Cardiac muscle cell (in vitro differentiated cells and primary cell): ENCODE results near the gene TMEM81. TPM values are rescaled to one million over a fixed set of nuclear protein-coding genes. Genes with fewer than 3 reads are reported as not detected.

Experiments used
- DNase-seq, 2 donors: peaks; one replicate each; pipeline versions ENCODE4 v3.0.0 to v3.0.0-alpha.2; 2010 to 2017; ENCODE audit warnings: low read depth in 1 of 2, low spot score in 1 of 2
- H3K27ac ChIP-seq: fragments of 200-600 bp; sonication (generic); 2 replicates; pipeline ENCODE4 v1.5.1; 2016
- H3K27me3 ChIP-seq: fragments of 200-600 bp; sonication (generic); 2 replicates; pipeline ENCODE4 v1.6.0; 2016; ENCODE audit warnings: control low read depth
- H3K36me3 ChIP-seq: fragments of 200-600 bp; sonication (generic); 2 replicates; pipeline ENCODE4 v1.5.1; 2016; ENCODE audit warnings: control low read depth
- H3K4me1 ChIP-seq: fragments of 200-600 bp; sonication (generic); 2 replicates; pipeline ENCODE4 v1.8.1; 2017; ENCODE audit warnings: low read depth, mild to moderate bottlenecking, mixed run types
- H3K4me3 ChIP-seq: fragments of 200-600 bp; sonication (generic); 2 replicates; pipeline ENCODE4 v1.5.1; 2016; ENCODE audit warnings: mild to moderate bottlenecking
- H3K9me3 ChIP-seq: fragments of 200-600 bp; sonication (generic); 2 replicates; pipeline ENCODE4 v1.5.1; 2017; ENCODE audit warnings: low read depth, mild to moderate bottlenecking, control low read depth
- polyA plus RNA-seq: library from polyadenylated mRNA; unstranded; fragments of >200 nt; fragmentation: Nextera tagmentation; extraction: Ambion mirVana; gene quantifications from 2 replicates; pipeline ENCODE4 v1.2.1, GENCODE V29; 2016
- total RNA-seq: library from RNA; depleted of rRNA; stranded (reverse); fragments of >200 nt; gene quantifications from 2 replicates; pipeline ENCODE4 v1.2.3, GENCODE V29; 2016
- TF ChIP-seq, protein P1 (sequence below): IDR thresholded peaks from 2 replicates; pipeline ENCODE4 v1.5.1; 2012; ENCODE audit warnings: low read depth, mild to moderate bottlenecking, low read length

Gene TMEM81
- total and polyA plus RNA-seq, 2 experiments from 2014 or later, result 1.1 to 2.1 TPM

DNA sequence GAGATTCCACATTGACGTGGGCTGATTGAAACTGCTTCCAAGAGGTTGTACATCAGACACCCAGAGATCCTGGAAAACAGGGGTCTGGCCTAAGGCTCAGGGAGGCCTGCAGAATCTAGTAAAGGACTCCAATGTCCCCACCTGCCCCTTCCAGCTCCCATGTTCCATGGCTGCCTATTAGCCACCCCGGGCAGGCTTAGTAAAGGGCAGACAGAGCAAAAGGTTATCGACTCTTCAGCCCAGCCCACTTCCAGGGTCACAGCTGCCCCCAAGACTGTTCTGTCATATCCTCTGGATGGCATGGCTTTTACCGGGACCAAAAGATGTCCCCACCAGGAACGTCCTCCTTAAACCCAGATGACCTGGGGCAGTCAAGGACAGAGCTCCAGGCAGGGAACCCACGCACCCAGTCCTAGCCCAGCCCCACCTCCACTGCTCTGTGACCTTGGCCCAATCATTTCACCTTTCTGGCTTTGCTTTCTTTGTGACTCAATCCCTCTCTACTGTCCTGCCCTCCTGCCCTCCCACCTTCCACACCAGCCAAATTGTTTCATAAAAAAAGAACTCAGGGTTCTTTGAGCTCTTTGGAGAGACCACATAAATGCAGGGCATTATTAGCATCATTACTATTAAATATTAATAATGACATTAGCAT is 46.0 kb downstream of the TMEM81 start:
- DNase-seq, result no peak
- Histone ChIP-seq H3K4me1 (no peaks in the 10 kb centered on the region), H3K36me3 (no peaks in the 10 kb centered on the region), H3K27me3 (peaks cover 56% of the 10 kb centered on the region), H3K27ac (no peak overlapping the region), H3K4me3 (no peak overlapping the region), H3K9me3 (no peaks in the 10 kb centered on the region)
- TF ChIP-seq, protein P1, sequence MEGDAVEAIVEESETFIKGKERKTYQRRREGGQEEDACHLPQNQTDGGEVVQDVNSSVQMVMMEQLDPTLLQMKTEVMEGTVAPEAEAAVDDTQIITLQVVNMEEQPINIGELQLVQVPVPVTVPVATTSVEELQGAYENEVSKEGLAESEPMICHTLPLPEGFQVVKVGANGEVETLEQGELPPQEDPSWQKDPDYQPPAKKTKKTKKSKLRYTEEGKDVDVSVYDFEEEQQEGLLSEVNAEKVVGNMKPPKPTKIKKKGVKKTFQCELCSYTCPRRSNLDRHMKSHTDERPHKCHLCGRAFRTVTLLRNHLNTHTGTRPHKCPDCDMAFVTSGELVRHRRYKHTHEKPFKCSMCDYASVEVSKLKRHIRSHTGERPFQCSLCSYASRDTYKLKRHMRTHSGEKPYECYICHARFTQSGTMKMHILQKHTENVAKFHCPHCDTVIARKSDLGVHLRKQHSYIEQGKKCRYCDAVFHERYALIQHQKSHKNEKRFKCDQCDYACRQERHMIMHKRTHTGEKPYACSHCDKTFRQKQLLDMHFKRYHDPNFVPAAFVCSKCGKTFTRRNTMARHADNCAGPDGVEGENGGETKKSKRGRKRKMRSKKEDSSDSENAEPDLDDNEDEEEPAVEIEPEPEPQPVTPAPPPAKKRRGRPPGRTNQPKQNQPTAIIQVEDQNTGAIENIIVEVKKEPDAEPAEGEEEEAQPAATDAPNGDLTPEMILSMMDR, result no peak

DNA sequence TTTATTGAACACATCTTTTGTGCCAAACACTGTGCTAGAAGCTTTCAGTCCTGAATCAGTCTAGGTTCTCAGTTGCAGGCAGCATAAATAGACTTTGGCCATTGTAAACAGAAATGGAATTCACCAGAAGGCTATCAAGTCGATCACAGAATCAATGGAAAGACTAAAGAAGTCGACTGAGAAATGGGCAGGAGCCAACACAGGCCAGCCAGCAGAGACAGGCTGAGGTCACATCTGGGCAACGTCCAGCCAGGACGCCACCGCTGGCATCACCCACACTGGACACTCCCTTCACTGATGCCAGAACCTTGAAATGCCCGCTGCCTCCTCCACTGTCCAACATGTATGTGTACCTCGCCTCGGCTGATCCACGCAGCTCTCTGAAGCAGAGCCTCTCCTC is 46.7 kb downstream of the TMEM81 start:
- no peak for DNase-seq
- Histone ChIP-seq H3K36me3 (no peaks in the 10 kb centered on the region), H3K9me3 (no peaks in the 10 kb centered on the region), H3K4me1 (no peaks in the 10 kb centered on the region), H3K4me3 (no peak overlapping the region), H3K27me3 (peaks cover 49% of the 10 kb centered on the region), H3K27ac (no peak overlapping the region)
- TF ChIP-seq, protein P1, result no peak

Other genes with a start within 250 kb of the TMEM81 start
- 0.07 and 0.63 TPM in 2 replicates for gene NFASC, start 213.6 kb downstream of the TMEM81 start, total RNA-seq
- gene NFASC, start 213.6 kb downstream of the TMEM81 start, polyA plus RNA-seq, result not detected in 2 replicates
- 0.35 TPM in 1 of 2 replicates, not detected in the other for gene CNTN2, start 41.2 kb downstream of the TMEM81 start, total RNA-seq
- gene CNTN2, start 41.2 kb downstream of the TMEM81 start, polyA plus RNA-seq, result 0.06 TPM in 1 of 2 replicates, not detected in the other
- gene RBBP5, start 37.5 kb upstream of the TMEM81 start, total RNA-seq, result 8.1 and 12.4 TPM in 2 replicates
- gene RBBP5, start 37.5 kb upstream of the TMEM81 start, polyA plus RNA-seq, result 9.2 and 15.0 TPM in 2 replicates
- gene DSTYK, start 127.2 kb upstream of the TMEM81 start, total RNA-seq, result 7.8 and 11.3 TPM in 2 replicates
- gene DSTYK, start 127.2 kb upstream of the TMEM81 start, polyA plus RNA-seq, result 8.8 and 13.5 TPM in 2 replicates
- gene TMCC2, start 143.5 kb upstream of the TMEM81 start, total RNA-seq, result 10.9 and 11.9 TPM in 2 replicates
- 6.3 and 9.0 TPM in 2 replicates for gene TMCC2, start 143.5 kb upstream of the TMEM81 start, polyA plus RNA-seq
- 3.4 and 4.3 TPM in 2 replicates for gene NUAK2, start 237.3 kb upstream of the TMEM81 start, total RNA-seq
- gene NUAK2, start 237.3 kb upstream of the TMEM81 start, polyA plus RNA-seq, result 2.1 and 3.4 TPM in 2 replicates